ENCODE data around the gene RASL10A. TPM values are rescaled to one million over a fixed set of nuclear protein-coding genes. Genes with fewer than 3 reads are reported as not detected.

Gene RASL10A
- total RNA-seq, 4 donors from 2014 or later: 0.13 to 1.2 TPM; not detected in 2

DNA sequence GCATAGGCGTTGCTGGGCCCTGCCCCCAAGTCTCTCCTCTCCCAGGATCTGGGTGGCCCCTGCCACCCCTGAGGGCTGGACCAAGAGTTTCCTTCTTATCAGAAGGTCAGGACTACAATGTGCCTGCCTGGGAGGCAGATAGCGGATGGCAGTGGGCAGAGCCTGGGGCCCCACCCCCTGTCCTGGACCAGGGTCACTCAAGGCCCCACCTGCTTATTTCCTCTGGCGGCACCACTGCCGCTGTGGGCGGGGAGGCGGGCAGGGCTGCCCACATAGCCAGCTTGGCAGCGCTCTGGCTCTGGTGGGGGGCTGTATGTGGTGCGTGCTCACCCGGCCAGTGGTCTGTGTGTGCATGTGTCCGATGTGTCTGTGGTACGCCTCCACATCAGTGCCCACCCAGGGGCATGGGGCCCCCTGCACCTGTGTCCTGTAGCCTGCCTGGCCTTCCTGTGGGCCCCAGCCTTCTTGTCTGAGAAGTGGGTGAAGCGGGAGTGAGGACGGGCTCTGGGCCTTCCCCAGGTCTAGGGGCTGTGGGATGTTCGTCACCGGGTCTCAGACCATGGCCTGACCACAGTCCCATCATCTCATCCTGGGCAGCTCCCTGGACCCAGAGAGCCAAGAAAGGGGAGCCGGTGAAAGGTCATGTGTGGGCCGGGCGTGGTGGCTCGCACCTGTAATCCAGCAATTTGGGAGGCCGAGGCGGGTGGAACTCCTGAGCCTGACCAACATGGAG, 6.0 kb downstream of the RASL10A start:
- peaks cover 32 to 59% of the 10 kb centered on the region in 2 donors for H3K4me1 ChIP-seq
- H3K27ac ChIP-seq: peak overlapping the region; percentile 67 to 89 (median 81)
- no peak for DNase-seq
- no peak for TF ChIP-seq POLR2A (IDR thresholded peaks at IDR 0.05)
- TF ChIP-seq CTCF (IDR thresholded peaks at IDR 0.05 in 4 of 5, conservative IDR thresholded peaks at IDR 0.05 in 1 of 5): no peak
- H3K27me3 ChIP-seq: peaks cover 12 to 18% (median 16%) of the 10 kb centered on the region in 3 donors
- peak overlapping the region; percentile 20 to 94 (median 56) for H3K4me3 ChIP-seq
- no peak for ATAC-seq
- intact Hi-C loops (cut with DNase I; ENCODE audit: low total_unique reads): no loop called here
- no peaks in the 10 kb centered on the region for H3K9me3 ChIP-seq
- in situ Hi-C loops (cut with MboI; ENCODE audit: low sequenced_read_pairs in 4 of 4): loop anchor here in 1 of 4 donors (10.0 kb wide), 1 partner anchor 85 kb away; no protein-coding TSS in a partner anchor
- H3K36me3 ChIP-seq: no peaks in the 10 kb centered on the region

DNA sequence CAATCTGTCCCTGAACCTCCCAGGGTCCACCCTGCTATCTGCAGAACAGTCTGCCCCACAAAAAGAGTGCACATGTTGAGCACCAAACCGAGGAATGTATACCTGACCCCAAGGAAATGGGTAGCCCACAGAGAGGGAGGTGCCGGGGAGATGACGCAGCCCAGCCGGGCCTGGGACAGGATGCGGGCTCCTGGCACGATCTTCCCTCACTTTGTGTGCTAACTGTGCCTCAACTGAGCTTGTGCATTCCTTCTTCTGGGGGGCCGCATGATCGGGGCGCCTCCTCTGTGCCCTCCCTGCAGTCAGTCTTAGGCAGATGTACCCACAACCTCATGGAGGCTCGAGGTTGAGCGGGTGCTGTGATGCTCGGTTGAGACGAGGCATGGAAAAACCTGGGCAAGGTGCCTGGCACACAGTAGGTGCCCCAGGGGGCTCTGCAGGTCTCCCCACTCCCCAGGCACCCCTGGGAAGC, 6.7 kb downstream of the RASL10A start:
- DNase-seq (no peak), ATAC-seq (no peak)
- intact Hi-C loops (cut with DNase I; ENCODE audit: low total_unique reads): no loop called here
- H3K9me3 ChIP-seq: no peaks in the 10 kb centered on the region
- no peak for TF ChIP-seq POLR2A (IDR thresholded peaks at IDR 0.05)
- no peak for TF ChIP-seq CTCF (IDR thresholded peaks at IDR 0.05 in 4 of 5, conservative IDR thresholded peaks at IDR 0.05 in 1 of 5)
- peaks cover 32 to 52% of the 10 kb centered on the region in 2 donors for H3K4me1 ChIP-seq
- peak overlapping the region; percentile 80 to 89 (median 83) for H3K27ac ChIP-seq
- peaks cover 6 to 11% (median 9%) of the 10 kb centered on the region in 3 donors for H3K27me3 ChIP-seq
- in situ Hi-C loops (cut with MboI; ENCODE audit: low sequenced_read_pairs in 4 of 4): loop anchor here in 1 of 4 donors (10.0 kb wide), 1 partner anchor 86 kb away; no protein-coding TSS in a partner anchor
- no peaks in the 10 kb centered on the region for H3K36me3 ChIP-seq
- H3K4me3 ChIP-seq: peak overlapping the region; percentile 84 to 98 (median 94)

DNA sequence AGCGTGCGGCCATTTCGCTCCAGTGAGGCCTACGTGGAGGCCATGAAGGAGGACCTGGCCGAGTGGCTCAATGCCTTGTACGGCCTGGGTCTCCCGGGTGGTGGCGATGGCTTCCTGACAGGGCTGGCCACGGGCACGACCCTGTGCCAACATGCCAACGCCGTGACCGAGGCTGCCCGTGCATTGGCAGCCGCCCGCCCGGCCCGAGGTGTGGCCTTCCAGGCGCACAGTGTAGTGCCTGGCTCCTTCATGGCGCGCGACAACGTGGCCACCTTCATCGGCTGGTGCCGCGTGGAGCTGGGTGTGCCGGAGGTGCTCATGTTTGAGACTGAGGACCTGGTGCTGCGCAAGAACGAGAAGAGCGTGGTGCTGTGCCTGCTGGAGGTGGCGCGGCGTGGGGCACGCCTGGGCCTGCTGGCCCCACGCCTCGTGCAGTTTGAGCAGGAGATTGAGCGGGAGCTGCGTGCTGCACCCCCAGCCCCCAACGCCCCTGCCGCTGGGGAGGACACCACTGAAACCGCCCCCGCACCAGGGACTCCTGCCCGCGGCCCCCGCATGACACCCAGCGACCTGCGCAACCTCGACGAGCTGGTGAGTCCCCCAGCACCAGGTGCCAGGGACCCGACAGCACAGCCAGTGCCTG, 7.2 kb downstream of the RASL10A start:
- in situ Hi-C loops (cut with MboI; ENCODE audit: low sequenced_read_pairs in 4 of 4): loop anchor here in 1 of 4 donors (10.0 kb wide), 1 partner anchor 87 kb away; no protein-coding TSS in a partner anchor
- Histone ChIP-seq H3K9me3 (no peaks in the 10 kb centered on the region), H3K36me3 (no peaks in the 10 kb centered on the region), H3K4me3 (peak overlapping the region; percentile 84 to 98 (median 94)), H3K4me1 (peaks cover 32 to 48% of the 10 kb centered on the region in 2 donors), H3K27me3 (peaks cover under 1 to 6% (median 5%) of the 10 kb centered on the region in 3 donors), H3K27ac (peak overlapping the region; percentile 80 to 89 (median 83))
- TF ChIP-seq POLR2A (IDR thresholded peaks at IDR 0.05): no peak
- no peak for TF ChIP-seq CTCF (IDR thresholded peaks at IDR 0.05 in 4 of 5, conservative IDR thresholded peaks at IDR 0.05 in 1 of 5)
- DNase-seq: no peak
- no peak for ATAC-seq
- intact Hi-C loops (cut with DNase I; ENCODE audit: low total_unique reads): no loop called here

GRCh38 chr22:29307596-29308147, 7.8 kb downstream of the RASL10A start:
- no peak for DNase-seq
- peak overlapping the region; percentile 84 to 98 (median 94) for H3K4me3 ChIP-seq
- intact Hi-C loops (cut with DNase I; ENCODE audit: low total_unique reads) (loop anchor here (2.0 kb wide), 1 partner anchor 29 kb away; no protein-coding TSS in a partner anchor), in situ Hi-C loops (cut with MboI; ENCODE audit: low sequenced_read_pairs in 4 of 4) (loop anchor here in 1 of 4 donors (10.0 kb wide), 1 partner anchor 87 kb away; no protein-coding TSS in a partner anchor)
- H3K4me1 ChIP-seq: peaks cover 32 to 48% of the 10 kb centered on the region in 2 donors
- peak overlapping the region; percentile 80 to 89 (median 83) for H3K27ac ChIP-seq
- H3K27me3 ChIP-seq: peaks cover 0 to 3% (median 0%) of the 10 kb centered on the region in 3 donors
- no peaks in the 10 kb centered on the region for H3K9me3 ChIP-seq
- H3K36me3 ChIP-seq: no peaks in the 10 kb centered on the region
- ATAC-seq: no peak
- no peak for TF ChIP-seq POLR2A (IDR thresholded peaks at IDR 0.05)
- TF ChIP-seq CTCF (IDR thresholded peaks at IDR 0.05 in 4 of 5, conservative IDR thresholded peaks at IDR 0.05 in 1 of 5): no peak

Measured in gastrocnemius medialis (tissue), 4 donors.